ENCODE data around the gene SLC25A21. TPM values are rescaled to one million over a fixed set of nuclear protein-coding genes. Genes with fewer than 3 reads are reported as not detected.

The SLC25A21 gene
- total RNA-seq, 4 donors from 2014 or later: 2.0 TPM; not detected in 3

DNA sequence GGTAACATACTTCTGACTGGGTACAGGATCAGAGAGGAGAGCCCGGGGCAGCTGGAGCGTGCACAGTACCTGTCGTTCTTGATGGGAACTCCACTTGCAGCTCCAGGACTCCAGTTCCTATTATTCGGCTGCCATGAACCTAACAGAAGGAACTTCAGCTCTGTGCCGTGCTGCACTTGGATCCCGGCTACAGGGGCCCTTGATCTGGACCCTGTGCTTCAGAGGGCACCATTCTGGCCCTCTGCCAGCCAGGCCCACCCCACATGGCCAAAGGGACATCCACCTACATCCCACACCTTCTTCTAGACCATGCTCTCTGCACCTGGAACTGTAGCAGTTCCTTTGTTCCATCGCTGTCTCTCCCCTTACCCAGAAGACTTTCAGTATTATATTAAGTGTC lies 452.6 kb downstream of the SLC25A21 start:
- Histone ChIP-seq H3K4me1 (no peaks in the 10 kb centered on the region), H3K27ac (no peak overlapping the region), H3K4me3 (no peak overlapping the region), H3K36me3 (no peaks in the 10 kb centered on the region), H3K9me3 (no peaks in the 10 kb centered on the region), H3K27me3 (no peaks in the 10 kb centered on the region)
- DNase-seq (ENCODE audit: low spot score in 2 of 2): no peak
- 80% methylated on average over 7 of the region's 7 CpGs for WGBS
- no peak for TF ChIP-seq EP300 (IDR thresholded peaks at IDR 0.05)
- TF ChIP-seq, protein P1, sequence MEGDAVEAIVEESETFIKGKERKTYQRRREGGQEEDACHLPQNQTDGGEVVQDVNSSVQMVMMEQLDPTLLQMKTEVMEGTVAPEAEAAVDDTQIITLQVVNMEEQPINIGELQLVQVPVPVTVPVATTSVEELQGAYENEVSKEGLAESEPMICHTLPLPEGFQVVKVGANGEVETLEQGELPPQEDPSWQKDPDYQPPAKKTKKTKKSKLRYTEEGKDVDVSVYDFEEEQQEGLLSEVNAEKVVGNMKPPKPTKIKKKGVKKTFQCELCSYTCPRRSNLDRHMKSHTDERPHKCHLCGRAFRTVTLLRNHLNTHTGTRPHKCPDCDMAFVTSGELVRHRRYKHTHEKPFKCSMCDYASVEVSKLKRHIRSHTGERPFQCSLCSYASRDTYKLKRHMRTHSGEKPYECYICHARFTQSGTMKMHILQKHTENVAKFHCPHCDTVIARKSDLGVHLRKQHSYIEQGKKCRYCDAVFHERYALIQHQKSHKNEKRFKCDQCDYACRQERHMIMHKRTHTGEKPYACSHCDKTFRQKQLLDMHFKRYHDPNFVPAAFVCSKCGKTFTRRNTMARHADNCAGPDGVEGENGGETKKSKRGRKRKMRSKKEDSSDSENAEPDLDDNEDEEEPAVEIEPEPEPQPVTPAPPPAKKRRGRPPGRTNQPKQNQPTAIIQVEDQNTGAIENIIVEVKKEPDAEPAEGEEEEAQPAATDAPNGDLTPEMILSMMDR (IDR thresholded peaks at IDR 0.05): no peak
- no peak for TF ChIP-seq POLR2A (IDR thresholded peaks at IDR 0.05)
- no peak for TF ChIP-seq POLR2AphosphoS5 (IDR thresholded peaks at IDR 0.05)

DNA sequence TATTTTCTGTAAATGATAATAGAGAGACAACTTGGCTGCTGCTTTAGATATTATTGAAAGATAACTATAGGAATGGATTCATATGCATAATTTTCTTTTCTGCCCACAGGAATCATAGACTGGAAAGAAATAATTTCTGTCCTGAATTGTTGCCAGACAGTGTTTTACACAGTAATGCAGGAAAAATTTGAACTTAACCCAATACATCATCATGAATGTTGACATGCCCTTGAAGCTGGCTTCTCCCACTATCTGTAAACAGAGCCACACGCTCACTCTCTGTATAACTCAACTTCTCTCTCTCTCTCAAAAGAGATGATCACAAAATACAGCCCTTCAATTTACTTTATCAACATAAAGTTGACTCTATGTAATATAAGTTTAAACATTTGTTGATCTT lies 454.2 kb downstream of the SLC25A21 start:
- TF ChIP-seq, protein P1 (IDR thresholded peaks at IDR 0.05): no peak
- TF ChIP-seq EP300 (IDR thresholded peaks at IDR 0.05): no peak
- TF ChIP-seq POLR2A (IDR thresholded peaks at IDR 0.05): no peak
- TF ChIP-seq POLR2AphosphoS5 (IDR thresholded peaks at IDR 0.05): no peak
- H3K27ac ChIP-seq: no peak overlapping the region
- H3K36me3 ChIP-seq: no peaks in the 10 kb centered on the region
- no peak for DNase-seq (ENCODE audit: low spot score in 2 of 2)
- no peaks in the 10 kb centered on the region for H3K9me3 ChIP-seq
- no peaks in the 10 kb centered on the region for H3K4me1 ChIP-seq
- no peak overlapping the region for H3K4me3 ChIP-seq
- 59% methylated on average over 1 of the region's 1 CpG for WGBS
- H3K27me3 ChIP-seq: no peaks in the 10 kb centered on the region

DNA sequence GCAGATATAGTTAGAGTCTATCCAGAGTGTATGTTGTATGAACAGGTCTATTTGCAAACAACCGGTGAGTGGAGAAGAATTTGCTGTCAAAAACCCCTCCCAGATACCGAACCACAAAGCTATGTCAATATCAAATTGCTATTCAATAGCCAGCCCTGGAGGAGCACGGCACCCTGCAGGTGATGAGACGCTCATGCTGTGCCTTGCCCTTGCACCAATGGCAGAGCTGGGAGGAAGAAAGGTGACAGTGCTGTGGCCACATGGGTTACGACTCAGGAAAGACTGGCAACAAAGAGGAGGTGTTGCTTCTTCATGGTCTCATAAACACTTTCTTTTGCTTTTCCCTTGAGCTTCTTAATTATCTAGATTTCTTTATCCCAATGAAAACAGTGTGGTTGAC lies 455.0 kb downstream of the SLC25A21 start:
- H3K9me3 ChIP-seq: no peaks in the 10 kb centered on the region
- H3K27me3 ChIP-seq: no peaks in the 10 kb centered on the region
- no peaks in the 10 kb centered on the region for H3K4me1 ChIP-seq
- no peak overlapping the region for H3K27ac ChIP-seq
- H3K4me3 ChIP-seq: no peak overlapping the region
- no peak for DNase-seq (ENCODE audit: low spot score in 2 of 2)
- no peaks in the 10 kb centered on the region for H3K36me3 ChIP-seq
- no peak for TF ChIP-seq EP300 (IDR thresholded peaks at IDR 0.05)
- no peak for TF ChIP-seq POLR2A (IDR thresholded peaks at IDR 0.05)
- no peak for TF ChIP-seq POLR2AphosphoS5 (IDR thresholded peaks at IDR 0.05)
- TF ChIP-seq, protein P1 (IDR thresholded peaks at IDR 0.05): no peak
- WGBS: 70% methylated on average over 5 of the region's 5 CpGs

DNA sequence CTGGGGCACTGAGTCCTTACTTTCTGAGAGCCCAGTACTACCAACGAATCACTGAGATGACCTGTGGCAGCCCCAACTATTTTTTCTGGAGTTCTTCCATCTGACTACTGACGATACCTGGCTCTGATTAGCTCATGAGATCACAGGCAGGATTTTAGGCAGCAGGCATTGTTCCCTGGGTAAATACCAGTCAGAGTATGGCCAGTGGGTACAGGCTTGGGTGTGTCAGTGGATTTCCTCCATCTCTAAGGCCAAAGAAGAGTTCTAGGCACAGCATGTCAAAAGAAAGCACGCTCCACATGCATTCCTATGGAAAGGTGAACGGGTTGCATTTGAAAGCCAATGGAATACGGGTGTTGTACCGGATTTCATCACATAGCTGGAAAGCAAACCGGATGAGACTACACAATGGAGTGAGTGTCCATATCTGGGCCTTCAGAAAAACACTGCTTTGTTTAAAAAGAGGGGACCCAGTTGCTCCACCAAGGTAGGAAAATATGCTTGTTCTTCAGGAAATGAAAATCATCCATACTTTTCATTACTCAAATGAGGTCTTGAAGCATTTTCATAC lies 455.7 kb downstream of the SLC25A21 start:
- TF ChIP-seq EP300 (IDR thresholded peaks at IDR 0.05) (no peak), POLR2AphosphoS5 (IDR thresholded peaks at IDR 0.05) (no peak), POLR2A (IDR thresholded peaks at IDR 0.05) (no peak)
- TF ChIP-seq, protein P1 (IDR thresholded peaks at IDR 0.05): no peak
- Histone ChIP-seq H3K36me3 (no peaks in the 10 kb centered on the region), H3K4me3 (no peak overlapping the region), H3K27ac (no peak overlapping the region), H3K27me3 (no peaks in the 10 kb centered on the region), H3K4me1 (no peaks in the 10 kb centered on the region), H3K9me3 (no peaks in the 10 kb centered on the region)
- 73% methylated on average over 7 of the region's 7 CpGs for WGBS
- no peak for DNase-seq (ENCODE audit: low spot score in 2 of 2)

DNA sequence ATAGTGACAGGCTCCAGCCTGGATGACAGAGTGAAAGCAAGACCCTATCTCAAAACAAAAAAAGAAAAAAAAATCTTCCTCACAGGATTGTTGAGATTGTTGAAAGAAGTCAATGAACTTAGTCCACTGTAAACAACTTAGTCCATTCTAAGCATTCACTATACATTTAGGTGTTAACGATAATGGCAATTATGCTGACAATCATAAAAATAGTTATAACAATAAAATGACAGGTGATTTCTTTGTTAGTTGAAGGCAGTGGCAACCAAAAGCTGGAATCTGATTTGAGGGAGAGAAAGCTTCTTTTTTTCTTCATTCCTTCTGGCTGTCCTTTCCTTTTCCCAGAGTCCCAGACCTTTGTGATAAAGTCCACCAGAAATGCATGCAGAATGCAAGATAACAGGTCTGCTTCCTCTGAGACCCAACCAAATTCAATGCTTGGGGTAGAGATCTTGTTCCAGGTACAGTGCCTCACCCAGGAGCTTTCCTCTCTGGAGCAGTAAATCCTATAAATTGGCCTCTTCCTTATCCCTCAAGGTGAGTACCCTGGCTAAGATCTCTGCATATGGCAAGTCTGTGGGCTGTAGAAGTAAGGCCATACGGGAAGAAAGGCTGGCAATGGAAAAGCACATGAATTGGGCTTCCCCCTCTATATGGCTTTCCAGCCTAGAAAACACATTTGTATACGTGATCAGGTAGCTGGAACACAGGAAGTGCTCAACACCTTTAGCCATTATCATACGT lies 458.3 kb downstream of the SLC25A21 start:
- Histone ChIP-seq H3K4me3 (no peak overlapping the region), H3K27me3 (no peaks in the 10 kb centered on the region), H3K36me3 (no peaks in the 10 kb centered on the region), H3K4me1 (no peaks in the 10 kb centered on the region), H3K9me3 (no peaks in the 10 kb centered on the region), H3K27ac (no peak overlapping the region)
- WGBS: 81% methylated on average over 4 of the region's 4 CpGs
- no peak for TF ChIP-seq EP300 (IDR thresholded peaks at IDR 0.05)
- TF ChIP-seq, protein P1 (IDR thresholded peaks at IDR 0.05): no peak
- TF ChIP-seq POLR2A (IDR thresholded peaks at IDR 0.05): no peak
- TF ChIP-seq POLR2AphosphoS5 (IDR thresholded peaks at IDR 0.05): no peak
- DNase-seq (ENCODE audit: low spot score in 2 of 2): no peak

All from suprapubic skin (tissue), 4 donors.